22Rv1 (cell line): Measurements from ENCODE around the gene MPRIP.

Source experiments
- CTCF ChIP-seq: fragments of 450-650 bp; IDR thresholded peaks from 2 replicates; pipeline ENCODE4 v1.5.1; 2017; ENCODE audit warnings: mild to moderate bottlenecking
- ZFX ChIP-seq: fragments of 450-650 bp; IDR thresholded peaks from 2 replicates; pipeline ENCODE4 v1.6.1; 2017; ENCODE audit warnings: antibody characterized with exemption, borderline replicate concordance

GRCh38 chr17:17093764-17094163, 51.5 kb downstream of the MPRIP start:
- TF ChIP-seq CTCF (no peak), ZFX (no peak)
